ENCODE data around the gene EHMT1.

DNA sequence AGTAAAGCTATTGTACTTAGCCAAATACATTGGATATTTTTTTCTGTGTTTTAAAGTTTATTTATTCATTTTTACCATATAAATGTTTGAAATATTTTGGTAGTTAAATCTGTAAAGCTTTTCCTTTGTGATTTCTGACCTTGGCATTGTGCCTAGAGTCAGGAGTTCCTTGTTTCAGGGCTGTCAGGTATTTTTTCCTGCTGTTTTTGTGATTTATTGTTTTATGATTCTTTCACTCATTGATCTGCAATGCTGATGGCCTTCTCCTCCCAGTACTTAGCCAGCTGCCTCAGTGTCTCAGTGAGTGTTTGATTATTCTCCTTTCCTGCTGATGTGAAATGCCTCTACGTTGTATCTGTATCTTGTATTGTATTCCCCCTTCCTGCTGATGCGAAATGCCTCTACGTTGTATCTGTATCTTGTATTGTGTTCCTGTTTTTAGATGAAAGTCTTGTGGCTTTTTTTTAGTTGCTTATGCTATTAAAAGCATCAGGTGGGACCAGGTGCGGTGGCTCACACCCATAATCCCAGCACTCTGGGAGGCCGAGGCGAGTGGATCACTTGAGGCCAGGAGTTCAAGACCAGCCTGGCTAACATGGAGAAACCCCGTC, 61.0 kb downstream of the EHMT1 start:
- TF ChIP-seq YY1 (IDR thresholded peaks at IDR 0.05; ENCODE audit: insufficient read depth, insufficient read length) (no peak), SUZ12 (IDR thresholded peaks at IDR 0.05; ENCODE audit: extremely low read depth, insufficient read depth, insufficient read length) (no peak), ZNF274 (IDR thresholded peaks at IDR 0.05; ENCODE audit: low read depth, low read length) (no peak)

Data from NT2/D1 (cell line).